Lower lobe of right lung (tissue), 2 donors: Measurements from ENCODE around the gene PPA2. TPM values are rescaled to one million over a fixed set of nuclear protein-coding genes. Genes with fewer than 3 reads are reported as not detected.

ENCODE experiments used
- ATAC-seq, 2 donors: fragments of 200-7000 bp; cut with Tn5 transposase; one replicate each; pipeline ENCODE4 v1.9.1; 2020 to 2022; ENCODE audit warnings: mild to moderate bottlenecking in 2 of 2, moderate library complexity in 2 of 2
- DNase-seq: peaks from one replicate; pipeline ENCODE4 v3.0.0-alpha.2; 2020
- H3K27ac ChIP-seq: fragments of 200-600 bp; one replicate; pipeline ENCODE4 v1.8.0; 2022
- H3K27me3 ChIP-seq: fragments of 200-600 bp; one replicate; pipeline ENCODE4 v1.8.0; 2022; ENCODE audit warnings: low read depth
- H3K36me3 ChIP-seq: fragments of 200-600 bp; one replicate; pipeline ENCODE4 v1.8.0; 2022; ENCODE audit warnings: mild to moderate bottlenecking
- H3K4me1 ChIP-seq: fragments of 200-600 bp; one replicate; pipeline ENCODE4 v1.8.0; 2022
- H3K4me3 ChIP-seq: fragments of 200-600 bp; one replicate; pipeline ENCODE4 v1.8.0; 2022; ENCODE audit warnings: mild to moderate bottlenecking
- H3K9me3 ChIP-seq: fragments of 200-600 bp; one replicate; pipeline ENCODE4 v1.8.0; 2022
- intact Hi-C: fragments of 100-400 bp; cut with DNase I; formaldehyde crosslinking; loops from one replicate; pipeline ENCODE4 v1.11.0; 2022
- total RNA-seq: library from RNA; stranded (reverse); fragmentation: NEBNext Ultra II Directional; extraction: Animal tissue kit (Norgen Biotek cat#: 25700); gene quantifications from one replicate; pipeline ENCODE4 v1.2.1, GENCODE V29; 2021
- TF ChIP-seq, protein P1 (sequence below): fragments of 200-600 bp; IDR thresholded peaks from one replicate; pipeline ENCODE4 v1.8.0; 2022; ENCODE audit warnings: antibody characterized with exemption, mild to moderate bottlenecking
- donor health status: DM: no; HTN: yes; CAD: no; lungs with severe emphysema.

PPA2 gene
- total RNA-seq, 1 donor from 2014 or later: 62.9 TPM

DNA sequence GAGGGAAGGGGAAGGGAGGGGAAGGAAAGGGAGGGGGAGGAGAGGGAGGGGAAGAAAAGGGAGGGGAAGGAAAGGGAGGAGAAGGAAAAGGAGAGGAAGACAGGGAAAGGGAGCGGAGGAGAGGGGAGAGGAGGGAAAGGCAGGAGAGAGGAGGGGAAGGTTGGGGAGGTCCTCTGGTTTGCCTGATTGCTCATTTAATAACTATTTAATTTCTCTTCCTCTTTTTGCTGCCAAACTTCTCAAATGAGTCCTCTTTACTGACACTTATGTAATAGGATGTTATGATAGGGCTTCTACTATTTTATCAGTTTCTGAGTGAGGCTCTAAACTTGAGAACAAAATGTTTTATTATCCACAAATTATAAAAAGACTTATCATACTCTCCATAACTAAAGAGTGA is 35.4 kb upstream of the PPA2 start:
- peak in 1 of 2 donors; percentile 61 for ATAC-seq
- no peak for DNase-seq

DNA sequence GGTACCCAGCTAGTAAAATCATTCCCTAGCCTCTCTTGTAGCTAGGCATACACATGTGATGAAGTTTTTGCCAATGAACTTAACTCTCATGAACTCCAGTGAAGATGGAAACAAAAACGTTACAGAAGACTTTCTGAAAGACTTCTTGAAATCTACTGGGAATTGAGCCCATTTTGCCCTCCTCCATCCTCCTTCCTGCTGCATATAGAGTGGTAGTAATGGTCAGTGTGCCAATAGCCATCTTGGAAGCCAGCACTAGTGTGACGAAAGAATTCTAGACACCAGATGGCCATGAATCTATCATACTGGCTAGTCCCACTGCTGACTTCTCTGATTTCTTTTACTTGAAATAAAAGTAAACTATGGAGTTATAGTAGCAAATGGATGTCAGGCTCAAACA is 30.9 kb upstream of the PPA2 start:
- H3K4me3 ChIP-seq: no peak overlapping the region
- no peaks in the 10 kb centered on the region for H3K27me3 ChIP-seq
- ATAC-seq: peak in 1 of 2 donors; percentile 42
- TF ChIP-seq, protein P1, sequence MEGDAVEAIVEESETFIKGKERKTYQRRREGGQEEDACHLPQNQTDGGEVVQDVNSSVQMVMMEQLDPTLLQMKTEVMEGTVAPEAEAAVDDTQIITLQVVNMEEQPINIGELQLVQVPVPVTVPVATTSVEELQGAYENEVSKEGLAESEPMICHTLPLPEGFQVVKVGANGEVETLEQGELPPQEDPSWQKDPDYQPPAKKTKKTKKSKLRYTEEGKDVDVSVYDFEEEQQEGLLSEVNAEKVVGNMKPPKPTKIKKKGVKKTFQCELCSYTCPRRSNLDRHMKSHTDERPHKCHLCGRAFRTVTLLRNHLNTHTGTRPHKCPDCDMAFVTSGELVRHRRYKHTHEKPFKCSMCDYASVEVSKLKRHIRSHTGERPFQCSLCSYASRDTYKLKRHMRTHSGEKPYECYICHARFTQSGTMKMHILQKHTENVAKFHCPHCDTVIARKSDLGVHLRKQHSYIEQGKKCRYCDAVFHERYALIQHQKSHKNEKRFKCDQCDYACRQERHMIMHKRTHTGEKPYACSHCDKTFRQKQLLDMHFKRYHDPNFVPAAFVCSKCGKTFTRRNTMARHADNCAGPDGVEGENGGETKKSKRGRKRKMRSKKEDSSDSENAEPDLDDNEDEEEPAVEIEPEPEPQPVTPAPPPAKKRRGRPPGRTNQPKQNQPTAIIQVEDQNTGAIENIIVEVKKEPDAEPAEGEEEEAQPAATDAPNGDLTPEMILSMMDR: no peak
- no peaks in the 10 kb centered on the region for H3K9me3 ChIP-seq
- no peak overlapping the region for H3K27ac ChIP-seq
- no peaks in the 10 kb centered on the region for H3K4me1 ChIP-seq
- no peak for DNase-seq
- intact Hi-C loops: no loop called here
- H3K36me3 ChIP-seq: no peaks in the 10 kb centered on the region

More for the DNA sequence above, 35.4 kb upstream of the PPA2 start:
- intact Hi-C loops: no loop called here
- TF ChIP-seq, protein P1: no peak
- no peaks in the 10 kb centered on the region for H3K36me3 ChIP-seq
- H3K9me3 ChIP-seq: no peaks in the 10 kb centered on the region
- H3K27ac ChIP-seq: no peak overlapping the region
- H3K27me3 ChIP-seq: no peaks in the 10 kb centered on the region
- no peak overlapping the region for H3K4me3 ChIP-seq
- no peaks in the 10 kb centered on the region for H3K4me1 ChIP-seq

DNA sequence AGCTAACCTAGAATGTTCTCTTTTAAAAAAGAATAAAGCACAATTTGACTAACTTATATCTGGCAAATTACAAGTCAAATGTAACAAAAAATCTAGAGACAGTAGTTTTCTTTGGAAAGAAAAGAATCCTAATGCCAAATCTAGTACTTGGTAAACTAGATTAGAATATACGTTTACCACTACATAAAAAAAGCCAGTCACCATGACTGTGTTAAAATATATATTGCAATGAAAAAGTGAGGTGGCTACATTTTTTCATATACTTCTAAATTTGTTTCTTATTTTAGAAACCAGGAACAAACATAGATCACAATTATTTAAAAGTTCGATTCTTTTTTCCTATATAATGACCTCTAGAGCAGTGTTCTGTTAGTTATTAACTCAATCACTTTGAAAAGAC is 29.6 kb upstream of the PPA2 start:
- TF ChIP-seq, protein P1: no peak
- Histone ChIP-seq H3K4me1 (no peaks in the 10 kb centered on the region), H3K36me3 (no peaks in the 10 kb centered on the region), H3K27me3 (no peaks in the 10 kb centered on the region), H3K9me3 (no peaks in the 10 kb centered on the region), H3K4me3 (no peak overlapping the region), H3K27ac (no peak overlapping the region)
- ATAC-seq (no peak), DNase-seq (no peak)
- intact Hi-C loops: no loop called here

DNA sequence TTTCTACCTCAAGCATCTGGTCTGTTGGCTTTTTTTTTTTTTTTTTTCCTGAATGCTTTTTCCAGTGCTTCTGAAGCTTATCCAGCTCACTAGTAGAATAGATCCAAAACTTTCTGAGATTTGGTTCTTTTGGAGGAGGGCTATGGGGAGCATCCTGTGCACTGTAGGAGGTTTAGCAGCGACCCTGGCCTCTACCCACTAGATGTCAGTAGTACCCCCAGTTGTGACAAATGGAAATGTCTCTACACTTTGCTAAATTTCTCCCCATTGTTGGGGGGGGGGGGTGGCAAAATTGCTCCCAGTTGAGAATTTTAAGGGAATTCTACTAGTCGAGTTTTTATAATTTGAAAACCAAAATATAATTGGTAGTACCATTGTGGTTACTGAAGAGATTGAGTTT is 23.0 kb upstream of the PPA2 start:
- Histone ChIP-seq H3K9me3 (no peaks in the 10 kb centered on the region), H3K4me3 (no peak overlapping the region), H3K36me3 (no peaks in the 10 kb centered on the region), H3K27ac (no peak overlapping the region), H3K4me1 (no peaks in the 10 kb centered on the region), H3K27me3 (no peaks in the 10 kb centered on the region)
- DNase-seq (no peak), ATAC-seq (no peak)
- intact Hi-C loops: no loop called here
- TF ChIP-seq, protein P1: peak; percentile 23

DNA sequence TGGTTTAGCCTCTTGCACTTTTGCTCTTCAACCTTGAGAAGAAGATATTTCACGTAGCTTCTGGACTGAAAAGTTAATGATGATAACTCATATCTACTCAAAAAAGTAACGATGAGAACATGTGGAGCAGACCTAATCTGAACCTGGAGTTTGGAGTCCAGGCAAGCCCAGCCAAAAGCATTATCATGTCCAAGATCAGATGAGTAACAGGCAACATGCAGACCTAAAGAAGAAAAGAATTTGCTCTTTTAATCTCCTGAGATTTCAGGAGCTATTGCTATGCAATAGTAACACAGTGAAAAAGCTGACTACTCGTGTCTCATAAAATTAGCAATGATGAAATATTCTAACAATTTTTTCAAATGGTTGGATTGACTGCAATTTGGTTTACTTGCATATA is 21.8 kb upstream of the PPA2 start:
- Histone ChIP-seq H3K9me3 (no peaks in the 10 kb centered on the region), H3K4me1 (no peaks in the 10 kb centered on the region), H3K4me3 (no peak overlapping the region), H3K27ac (no peak overlapping the region), H3K36me3 (no peaks in the 10 kb centered on the region), H3K27me3 (no peaks in the 10 kb centered on the region)
- no peak for DNase-seq
- intact Hi-C loops: no loop called here
- no peak for ATAC-seq
- TF ChIP-seq, protein P1: no peak

DNA sequence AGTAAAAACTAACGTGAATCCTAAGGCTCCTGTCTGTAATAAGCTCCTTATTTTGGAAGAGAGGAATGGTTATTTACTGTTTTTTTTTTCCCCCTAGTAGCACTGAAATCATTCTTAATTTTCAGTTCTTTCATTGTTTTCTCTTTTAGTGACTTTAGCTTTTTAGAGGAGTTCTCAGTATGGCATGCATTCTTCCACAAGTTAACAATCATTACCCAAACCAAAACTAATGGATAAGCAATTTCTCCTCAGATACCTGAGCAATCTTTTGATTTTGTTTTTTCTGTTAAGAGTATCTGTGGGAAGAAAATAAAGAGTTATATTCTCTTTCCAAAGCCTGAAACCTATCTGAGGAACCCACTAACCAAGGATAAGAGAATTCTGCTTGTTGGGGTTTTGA is 16.7 kb upstream of the PPA2 start:
- H3K9me3 ChIP-seq: no peaks in the 10 kb centered on the region
- no peak for ATAC-seq
- DNase-seq: no peak
- intact Hi-C loops: no loop called here
- H3K27me3 ChIP-seq: no peaks in the 10 kb centered on the region
- H3K4me3 ChIP-seq: no peak overlapping the region
- no peak overlapping the region for H3K27ac ChIP-seq
- no peaks in the 10 kb centered on the region for H3K4me1 ChIP-seq
- no peaks in the 10 kb centered on the region for H3K36me3 ChIP-seq
- TF ChIP-seq, protein P1: no peak
